ENCODE measurements around the gene TMEM87B. TPM values are rescaled to one million over a fixed set of nuclear protein-coding genes. Genes with fewer than 3 reads are reported as not detected.

TMEM87B gene
- total RNA-seq, 1 experiment from 2014 or later = 14.8 TPM

DNA sequence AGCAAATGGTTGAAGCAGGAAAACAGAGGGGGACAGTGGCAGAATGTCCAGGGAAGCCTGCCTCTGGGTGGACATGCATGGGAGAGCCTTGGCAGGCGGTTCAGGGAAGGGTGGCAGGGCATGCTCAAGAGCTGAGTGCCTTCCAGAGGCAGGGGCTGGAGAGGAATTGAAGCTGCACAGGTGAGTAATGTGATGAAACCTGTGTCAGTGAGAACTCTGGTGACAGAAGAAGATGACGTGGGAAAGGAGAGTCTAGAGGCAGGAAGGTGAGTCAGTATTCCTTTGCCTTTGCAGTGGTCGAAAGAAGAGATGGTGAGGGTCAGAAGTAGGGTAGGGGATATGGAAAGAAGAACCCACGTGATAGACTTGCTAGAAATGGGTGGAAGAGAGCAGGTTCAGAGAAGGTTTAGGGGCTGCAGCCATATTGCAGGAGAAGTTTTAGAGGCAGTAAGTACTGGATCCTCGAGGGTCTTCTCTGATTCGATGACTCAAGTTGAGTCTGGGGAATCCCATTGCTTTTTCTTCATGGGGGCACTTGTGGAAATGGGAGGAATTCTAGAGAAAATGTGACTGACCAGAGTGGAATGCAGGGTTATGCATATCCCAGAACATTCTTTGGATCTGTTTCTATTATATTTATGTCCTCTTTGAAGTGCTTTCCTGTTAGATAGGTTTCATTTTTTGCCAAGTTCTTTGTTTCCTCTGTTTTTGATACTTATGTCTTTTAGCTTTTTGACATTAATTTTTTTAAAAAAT lies 37.4 kb downstream of the TMEM87B start (continued):
- TF ChIP-seq, protein P1, sequence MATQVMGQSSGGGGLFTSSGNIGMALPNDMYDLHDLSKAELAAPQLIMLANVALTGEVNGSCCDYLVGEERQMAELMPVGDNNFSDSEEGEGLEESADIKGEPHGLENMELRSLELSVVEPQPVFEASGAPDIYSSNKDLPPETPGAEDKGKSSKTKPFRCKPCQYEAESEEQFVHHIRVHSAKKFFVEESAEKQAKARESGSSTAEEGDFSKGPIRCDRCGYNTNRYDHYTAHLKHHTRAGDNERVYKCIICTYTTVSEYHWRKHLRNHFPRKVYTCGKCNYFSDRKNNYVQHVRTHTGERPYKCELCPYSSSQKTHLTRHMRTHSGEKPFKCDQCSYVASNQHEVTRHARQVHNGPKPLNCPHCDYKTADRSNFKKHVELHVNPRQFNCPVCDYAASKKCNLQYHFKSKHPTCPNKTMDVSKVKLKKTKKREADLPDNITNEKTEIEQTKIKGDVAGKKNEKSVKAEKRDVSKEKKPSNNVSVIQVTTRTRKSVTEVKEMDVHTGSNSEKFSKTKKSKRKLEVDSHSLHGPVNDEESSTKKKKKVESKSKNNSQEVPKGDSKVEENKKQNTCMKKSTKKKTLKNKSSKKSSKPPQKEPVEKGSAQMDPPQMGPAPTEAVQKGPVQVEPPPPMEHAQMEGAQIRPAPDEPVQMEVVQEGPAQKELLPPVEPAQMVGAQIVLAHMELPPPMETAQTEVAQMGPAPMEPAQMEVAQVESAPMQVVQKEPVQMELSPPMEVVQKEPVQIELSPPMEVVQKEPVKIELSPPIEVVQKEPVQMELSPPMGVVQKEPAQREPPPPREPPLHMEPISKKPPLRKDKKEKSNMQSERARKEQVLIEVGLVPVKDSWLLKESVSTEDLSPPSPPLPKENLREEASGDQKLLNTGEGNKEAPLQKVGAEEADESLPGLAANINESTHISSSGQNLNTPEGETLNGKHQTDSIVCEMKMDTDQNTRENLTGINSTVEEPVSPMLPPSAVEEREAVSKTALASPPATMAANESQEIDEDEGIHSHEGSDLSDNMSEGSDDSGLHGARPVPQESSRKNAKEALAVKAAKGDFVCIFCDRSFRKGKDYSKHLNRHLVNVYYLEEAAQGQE (IDR thresholded peaks at IDR 0.05; ENCODE audit: low read depth) = no peak

DNA sequence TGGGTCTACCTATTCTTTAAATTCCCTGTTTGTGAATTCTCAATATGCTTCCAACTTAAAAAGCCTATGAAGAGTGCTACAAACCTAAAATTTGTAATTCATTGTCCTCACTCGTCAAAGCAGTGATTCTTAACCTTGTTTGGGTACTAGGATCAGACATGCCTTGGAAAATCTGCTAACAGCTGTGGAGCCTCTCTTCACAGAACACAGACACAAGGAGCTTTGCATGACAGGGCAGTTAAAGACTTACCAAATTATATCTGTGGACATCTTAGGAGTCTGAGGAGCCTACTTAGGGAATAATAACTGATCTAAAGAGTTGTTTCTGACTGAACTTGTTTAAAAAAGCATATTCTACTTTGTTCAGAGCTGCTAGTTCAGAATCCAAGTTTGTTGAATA lies 38.1 kb downstream of the TMEM87B start:
- H3K36me3 ChIP-seq (ENCODE audit: control insufficient read depth in 1 of 2, insufficient read depth in 2 of 2, low read length in 2 of 2) = peaks cover 3 to 9% of the 10 kb centered on the region in 2 experiments; a peak in 1 of 4 replicates
- POLR2A ChIA-PET = no interaction called here

More for the DNA sequence above, 38.1 kb downstream of the TMEM87B start:
- intact Hi-C loops (cut with micrococcal nuclease) = no loop called here
- no peak overlapping the region for H2AFZ ChIP-seq (ENCODE audit: low read depth, low read length, poor library complexity, severe bottlenecking)
- ATAC-seq (no peak), DNase-seq (ENCODE audit: low read depth, low spot score) (no peak)
- H3K27ac ChIP-seq (ENCODE audit: low read depth, low read length) = no peak overlapping the region
- no peaks in the 10 kb centered on the region for H3K4me1 ChIP-seq (ENCODE audit: control insufficient read depth in 1 of 2, insufficient read depth in 2 of 2, low read length in 2 of 2)
- H3K27me3 ChIP-seq (ENCODE audit: insufficient read depth, low read length) = no peaks in the 10 kb centered on the region
- no peak overlapping the region for H3K4me2 ChIP-seq (ENCODE audit: low read length)
- H3K9me3 ChIP-seq (ENCODE audit: control insufficient read depth in 1 of 2, insufficient read depth in 1 of 2, low read depth in 1 of 2, low read length in 2 of 2) = no peaks in the 10 kb centered on the region
- H3K9me2 ChIP-seq (ENCODE audit: insufficient read depth) = no peaks in the 10 kb centered on the region
- no peak overlapping the region for H3K9ac ChIP-seq (ENCODE audit: low read length)
- BruUV-seq (replicated peaks) = no TSS peak
- ChIA-PET CTCF (no interaction called here), RAD21 (ENCODE audit: low non-redundant PET in 1 of 2, low total read pairs in 2 of 2, uncharacterized antibody in 2 of 2, unreplicated experiment in 2 of 2) (no interaction called here)
- no peaks in the 10 kb centered on the region for H4K20me1 ChIP-seq (ENCODE audit: insufficient read depth)
- H3K79me2 ChIP-seq (ENCODE audit: insufficient read depth, low read length) = no peaks in the 10 kb centered on the region
- TF ChIP-seq EGR1 (IDR thresholded peaks at IDR 0.05; ENCODE audit: low read depth) (no peak), JUND (IDR thresholded peaks at IDR 0.05) (no peak), CBX3 (IDR thresholded peaks at IDR 0.05; ENCODE audit: low read depth) (no peak), CTCF (IDR thresholded peaks at IDR 0.05 in 2 of 3, conservative IDR thresholded peaks at IDR 0.05 in 1 of 3; ENCODE audit: borderline replicate concordance in 1 of 3, insufficient read depth in 1 of 3, low read depth in 2 of 3, low read length in 2 of 3) (no peak), ZNF274 (IDR thresholded peaks at IDR 0.05; ENCODE audit: low read depth, low read length) (no peak), ZFX (IDR thresholded peaks at IDR 0.05) (no peak)
- TF ChIP-seq, protein P1 (IDR thresholded peaks at IDR 0.05; ENCODE audit: low read depth) = no peak
- H3K4me3 ChIP-seq (replicated peaks in 1 of 2; ENCODE audit: low read depth in 1 of 2, low read length in 2 of 2) = no peak overlapping the region

All from HCT116 (cell line).